Tibial nerve (tissue), 4 donors: ENCODE results near the gene MMS22L. TPM values are rescaled to one million over a fixed set of nuclear protein-coding genes. Genes with fewer than 3 reads are reported as not detected.

ENCODE experiments used
- DNase-seq, 2 donors: peaks; one replicate each; pipeline ENCODE4 v3.0.0-alpha.2; 2019; ENCODE audit warnings: low spot score in 2 of 2
- H3K27ac ChIP-seq, 4 donors: fragments of 200-600 bp; sonication (generic) in 3 of 4; one replicate each; pipeline ENCODE4 v1.5.1; 2017 to 2019; ENCODE audit warnings: mild to moderate bottlenecking in 1 of 4
- H3K27me3 ChIP-seq, 2 donors: fragments of 200-600 bp; sonication (generic) in 1 of 2; one replicate each; pipeline versions ENCODE4 v1.5.1 to v1.6.0; 2017 to 2019
- H3K36me3 ChIP-seq, 3 donors: fragments of 200-600 bp; sonication (generic); one replicate each; pipeline ENCODE4 v1.5.1; 2018 to 2019
- H3K4me1 ChIP-seq, 4 donors: fragments of 200-600 bp; sonication (generic) in 3 of 4; one replicate each; pipeline ENCODE4 v1.5.1; 2017 to 2019
- H3K4me3 ChIP-seq, 4 donors: fragments of 200-600 bp; sonication (generic) in 3 of 4; one replicate each; pipeline ENCODE4 v1.5.1; 2017 to 2019; ENCODE audit warnings: mild to moderate bottlenecking in 1 of 4, moderate library complexity in 1 of 4
- H3K9me3 ChIP-seq, 4 donors: fragments of 200-600 bp; sonication (generic) in 3 of 4; one replicate each; pipeline ENCODE4 v1.5.1; 2017 to 2019
- CTCF ChIP-seq, 5 experiments: fragments of 200-600 bp in 3 of 5; fragments of 450-650 bp in 2 of 5; sonication (generic) in 3 of 5; IDR thresholded peaks; one replicate each; pipeline ENCODE4 v1.5.1; 2016 to 2019; ENCODE audit warnings: antibody characterized with exemption in 5 of 5, mild to moderate bottlenecking in 3 of 5, moderate library complexity in 2 of 5
- EP300 ChIP-seq, 2 donors: sonication (generic); formaldehyde crosslinking; IDR thresholded peaks; one replicate each; pipeline ENCODE4 v1.6.1; 2017; ENCODE audit warnings: antibody characterized with exemption in 2 of 2, mild to moderate bottlenecking in 1 of 2
- POLR2A ChIP-seq, 2 donors: fragments of 450-650 bp; IDR thresholded peaks; one replicate each; pipeline ENCODE4 v1.6.1; 2017; ENCODE audit warnings: antibody characterized with exemption in 2 of 2, mild to moderate bottlenecking in 2 of 2, moderate library complexity in 2 of 2
- WGBS, 2 donors: methylation state at CpG; one replicate each; pipeline ENCODE4 v1.1.5; 2018; 5-methylcytosine and 5-hydroxymethylcytosine counted together
- total RNA-seq, 4 donors: library from RNA; depleted of rRNA; stranded (reverse); fragments of >200 nt; gene quantifications; one replicate each; pipeline ENCODE4 v1.1.0, GENCODE V29; 2016

The MMS22L gene
- total RNA-seq, 4 donors from 2014 or later: 7.3 to 10.9 (median 8.4) TPM

DNA sequence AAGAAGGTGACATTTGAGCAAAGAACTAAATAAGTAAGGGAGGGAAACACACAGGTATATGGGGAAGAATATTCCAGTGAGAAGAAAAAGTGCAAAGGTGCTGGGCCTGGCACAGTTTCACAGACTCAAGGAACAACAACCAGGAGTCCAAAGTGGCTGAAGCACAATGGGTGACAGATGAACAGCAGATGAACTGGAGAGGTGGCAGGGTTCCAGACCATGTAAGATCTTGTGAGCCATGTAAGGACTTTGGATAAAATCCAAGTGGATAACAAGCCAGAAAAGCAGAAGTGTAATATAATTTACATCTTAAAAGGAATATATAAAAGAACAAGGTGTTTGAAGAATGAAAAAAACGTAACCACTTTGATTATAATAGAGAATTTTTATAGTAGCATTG, 87.9 kb downstream of the MMS22L start:
- H3K27ac ChIP-seq: no peak overlapping the region
- no peak for TF ChIP-seq CTCF (IDR thresholded peaks at IDR 0.05)
- TF ChIP-seq POLR2A (IDR thresholded peaks at IDR 0.05): no peak
- TF ChIP-seq EP300 (IDR thresholded peaks at IDR 0.05): no peak
- 84 to 91% methylated on average over 1 of the region's 1 CpG for WGBS, 2 donors
- no peak overlapping the region for H3K4me3 ChIP-seq
- no peaks in the 10 kb centered on the region for H3K4me1 ChIP-seq
- H3K36me3 ChIP-seq: peaks cover 0 to 13% (median 0%) of the 10 kb centered on the region in 3 donors
- no peaks in the 10 kb centered on the region for H3K27me3 ChIP-seq
- no peak for DNase-seq
- H3K9me3 ChIP-seq: no peaks in the 10 kb centered on the region

DNA sequence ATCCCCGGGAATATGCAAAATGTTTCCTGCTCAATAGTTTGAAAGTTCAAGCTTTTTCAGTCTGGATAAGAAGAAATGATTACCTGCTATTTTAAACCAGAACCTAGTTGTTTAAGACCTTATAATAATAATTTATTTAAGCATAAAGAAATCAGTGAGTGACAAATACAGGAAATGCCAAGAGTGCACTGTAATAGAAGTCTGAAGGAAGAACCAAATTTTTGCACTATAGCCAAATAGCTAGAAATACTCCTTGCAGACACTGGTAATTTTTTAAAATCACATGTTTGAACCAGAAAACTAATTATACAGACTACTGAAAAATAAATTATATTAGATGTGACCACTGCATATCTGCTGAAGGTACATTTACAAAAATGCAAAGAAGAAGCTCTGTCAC, 93.2 kb downstream of the MMS22L start:
- Histone ChIP-seq H3K27ac (no peak overlapping the region), H3K36me3 (peaks cover 0 to 13% (median 0%) of the 10 kb centered on the region in 3 donors), H3K4me3 (no peak overlapping the region), H3K27me3 (no peaks in the 10 kb centered on the region), H3K9me3 (no peaks in the 10 kb centered on the region), H3K4me1 (no peaks in the 10 kb centered on the region)
- WGBS, 2 donors: 80 to 81% methylated on average over 1 of the region's 1 CpG
- TF ChIP-seq CTCF (IDR thresholded peaks at IDR 0.05): no peak
- TF ChIP-seq POLR2A (IDR thresholded peaks at IDR 0.05): no peak
- TF ChIP-seq EP300 (IDR thresholded peaks at IDR 0.05): no peak
- no peak for DNase-seq

DNA sequence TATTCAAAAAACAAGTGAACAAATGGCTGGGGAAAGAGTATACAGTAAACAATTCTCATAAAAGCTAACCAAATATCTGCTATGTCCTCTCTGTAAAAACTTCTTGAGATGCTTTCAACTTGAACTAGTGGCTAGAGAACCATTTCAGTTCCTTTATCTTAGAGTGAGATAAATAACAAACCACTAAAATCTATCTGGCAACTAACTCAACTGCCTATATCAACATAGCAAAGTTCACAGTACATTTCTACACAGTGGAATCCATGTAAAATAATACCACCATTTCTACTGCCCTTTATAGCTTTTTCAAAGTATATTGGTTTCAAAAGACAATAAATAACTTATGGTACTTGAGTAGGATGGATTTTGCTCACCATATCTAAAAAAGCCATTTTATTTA, 95.1 kb downstream of the MMS22L start:
- Histone ChIP-seq H3K27me3 (no peaks in the 10 kb centered on the region), H3K4me1 (no peaks in the 10 kb centered on the region), H3K9me3 (no peaks in the 10 kb centered on the region), H3K27ac (no peak overlapping the region), H3K4me3 (no peak overlapping the region), H3K36me3 (no peaks in the 10 kb centered on the region)
- TF ChIP-seq EP300 (IDR thresholded peaks at IDR 0.05): no peak
- TF ChIP-seq POLR2A (IDR thresholded peaks at IDR 0.05): no peak
- TF ChIP-seq CTCF (IDR thresholded peaks at IDR 0.05): no peak
- no peak for DNase-seq

- Histone ChIP-seq H3K9me3 (no peaks in the 10 kb centered on the region), H3K27me3 (no peaks in the 10 kb centered on the region), H3K4me3 (no peak overlapping the region), H3K36me3 (no peaks in the 10 kb centered on the region), H3K27ac (no peak overlapping the region), H3K4me1 (no peaks in the 10 kb centered on the region)
- TF ChIP-seq POLR2A (IDR thresholded peaks at IDR 0.05) (no peak), CTCF (IDR thresholded peaks at IDR 0.05) (peak; percentile 52 to 74 (median 62)), EP300 (IDR thresholded peaks at IDR 0.05) (no peak)
- 27 to 33% methylated on average over 3 of the region's 3 CpGs for WGBS, 2 donors
- DNase-seq: peak; percentile 36 to 79
These were observed 96.5 kb downstream of the MMS22L start for GRCh38 chr6:97186416-97186999.

DNA sequence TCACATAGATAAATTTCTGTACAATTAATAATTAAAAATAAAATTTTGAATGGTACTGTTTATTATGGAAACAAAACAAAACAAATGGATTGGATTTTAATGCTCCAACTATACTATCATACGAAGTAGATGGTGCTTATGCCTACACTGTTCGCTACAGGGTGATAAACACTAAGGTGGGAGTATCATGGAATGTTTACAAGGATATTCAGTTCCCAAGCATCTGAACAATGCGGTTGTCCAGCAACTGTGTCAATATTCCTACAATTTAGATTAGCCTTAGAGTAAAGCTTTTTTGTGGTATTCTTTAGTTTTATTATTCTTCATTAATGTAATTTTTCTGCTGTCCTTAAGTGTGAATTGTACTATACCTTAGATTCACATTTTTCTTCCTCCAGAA, 105.1 kb downstream of the MMS22L start:
- H3K4me1 ChIP-seq: no peaks in the 10 kb centered on the region
- no peaks in the 10 kb centered on the region for H3K27me3 ChIP-seq
- WGBS, 2 donors: 71 to 80% methylated on average over 3 of the region's 3 CpGs
- no peak overlapping the region for H3K27ac ChIP-seq
- H3K9me3 ChIP-seq: no peaks in the 10 kb centered on the region
- no peak overlapping the region for H3K4me3 ChIP-seq
- peaks cover 0 to 16% (median 0%) of the 10 kb centered on the region in 3 donors for H3K36me3 ChIP-seq
- no peak for TF ChIP-seq EP300 (IDR thresholded peaks at IDR 0.05)
- DNase-seq: no peak

DNA sequence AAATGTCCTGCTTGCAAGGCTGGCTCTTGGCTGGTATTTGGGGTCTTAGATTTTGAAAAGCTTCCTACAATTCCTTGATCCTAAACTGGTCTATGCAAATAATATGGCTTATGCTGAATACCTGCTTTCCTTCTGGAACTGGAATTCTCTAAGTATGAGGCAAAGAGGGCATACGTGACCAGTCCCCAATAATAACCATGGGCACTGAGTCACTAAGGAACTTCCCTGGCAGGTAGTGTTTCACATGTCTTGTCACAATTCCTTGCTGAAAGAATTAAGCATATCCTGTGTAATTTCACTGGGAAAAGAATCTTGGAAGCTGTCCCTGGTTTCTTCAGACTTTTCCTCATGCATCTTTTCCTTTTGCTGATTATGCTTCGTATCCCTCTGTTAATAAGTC, 106.5 kb downstream of the MMS22L start:
- no peak for TF ChIP-seq POLR2A (IDR thresholded peaks at IDR 0.05)
- no peak for TF ChIP-seq EP300 (IDR thresholded peaks at IDR 0.05)
- no peak for TF ChIP-seq CTCF (IDR thresholded peaks at IDR 0.05)
- WGBS, 2 donors: 91 to 95% methylated on average over 2 of the region's 2 CpGs
- H3K27me3 ChIP-seq: no peaks in the 10 kb centered on the region

More for the DNA sequence above, 106.5 kb downstream of the MMS22L start:
- no peak overlapping the region for H3K4me3 ChIP-seq
- no peak overlapping the region for H3K27ac ChIP-seq
- no peak for DNase-seq
- no peaks in the 10 kb centered on the region for H3K4me1 ChIP-seq
- H3K9me3 ChIP-seq: no peaks in the 10 kb centered on the region
- H3K36me3 ChIP-seq: peaks cover 0 to 21% (median 0%) of the 10 kb centered on the region in 3 donors
